ENCODE data around the gene LRRK1. TPM values are rescaled to one million over a fixed set of nuclear protein-coding genes. Genes with fewer than 3 reads are reported as not detected.
A peak's percentile ranks its signal among the peaks of the same experiment; 100 is the strongest.

LRRK1 gene
- total and polyA plus RNA-seq, 2 of the 13 experiments (the other 11 are each of a cell fraction or from before 2014, with no cell fraction given), result 0.13 to 1.2 TPM

- TF ChIP-seq ZNF557 (CRISPR knock-in tag; IDR thresholded peaks at IDR 0.05), result no peak
- TF ChIP-seq, protein P1, sequence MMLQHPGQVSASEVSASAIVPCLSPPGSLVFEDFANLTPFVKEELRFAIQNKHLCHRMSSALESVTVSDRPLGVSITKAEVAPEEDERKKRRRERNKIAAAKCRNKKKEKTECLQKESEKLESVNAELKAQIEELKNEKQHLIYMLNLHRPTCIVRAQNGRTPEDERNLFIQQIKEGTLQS (CRISPR knock-in tag; IDR thresholded peaks at IDR 0.05), result no peak
- no peak for TF ChIP-seq ZBTB8A (CRISPR knock-in tag; IDR thresholded peaks at IDR 0.05; ENCODE audit: borderline replicate concordance, low read depth)
- TF ChIP-seq KLF11 (CRISPR knock-in tag; IDR thresholded peaks at IDR 0.05), result peak; percentile 44; the same call in 1 of the 2 replicates
- TF ChIP-seq NONO (IDR thresholded peaks at IDR 0.05), result no peak
- peak; percentile 23; the same call in 1 of the 2 replicates for TF ChIP-seq NONO (CRISPR knock-in tag; conservative IDR thresholded peaks at IDR 0.05)
- TF ChIP-seq, protein P2, sequence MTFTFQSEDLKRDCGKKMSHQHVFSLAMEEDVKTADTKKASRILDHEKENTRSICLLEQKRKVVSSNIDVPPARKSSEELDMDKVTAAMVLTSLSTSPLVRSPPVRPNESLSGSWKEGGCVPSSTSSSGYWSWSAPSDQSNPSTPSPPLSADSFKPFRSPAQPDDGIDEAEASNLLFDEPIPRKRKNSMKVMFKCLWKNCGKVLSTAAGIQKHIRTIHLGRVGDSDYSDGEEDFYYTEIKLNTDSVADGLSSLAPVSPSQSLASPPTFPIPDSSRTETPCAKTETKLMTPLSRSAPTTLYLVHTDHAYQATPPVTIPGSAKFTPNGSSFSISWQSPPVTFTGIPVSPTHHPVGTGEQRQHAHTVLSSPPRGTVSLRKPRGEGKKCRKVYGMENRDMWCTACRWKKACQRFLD (CRISPR knock-in tag; IDR thresholded peaks at IDR 0.05; ENCODE audit: borderline replicate concordance), result no peak
- TF ChIP-seq, protein P3, sequence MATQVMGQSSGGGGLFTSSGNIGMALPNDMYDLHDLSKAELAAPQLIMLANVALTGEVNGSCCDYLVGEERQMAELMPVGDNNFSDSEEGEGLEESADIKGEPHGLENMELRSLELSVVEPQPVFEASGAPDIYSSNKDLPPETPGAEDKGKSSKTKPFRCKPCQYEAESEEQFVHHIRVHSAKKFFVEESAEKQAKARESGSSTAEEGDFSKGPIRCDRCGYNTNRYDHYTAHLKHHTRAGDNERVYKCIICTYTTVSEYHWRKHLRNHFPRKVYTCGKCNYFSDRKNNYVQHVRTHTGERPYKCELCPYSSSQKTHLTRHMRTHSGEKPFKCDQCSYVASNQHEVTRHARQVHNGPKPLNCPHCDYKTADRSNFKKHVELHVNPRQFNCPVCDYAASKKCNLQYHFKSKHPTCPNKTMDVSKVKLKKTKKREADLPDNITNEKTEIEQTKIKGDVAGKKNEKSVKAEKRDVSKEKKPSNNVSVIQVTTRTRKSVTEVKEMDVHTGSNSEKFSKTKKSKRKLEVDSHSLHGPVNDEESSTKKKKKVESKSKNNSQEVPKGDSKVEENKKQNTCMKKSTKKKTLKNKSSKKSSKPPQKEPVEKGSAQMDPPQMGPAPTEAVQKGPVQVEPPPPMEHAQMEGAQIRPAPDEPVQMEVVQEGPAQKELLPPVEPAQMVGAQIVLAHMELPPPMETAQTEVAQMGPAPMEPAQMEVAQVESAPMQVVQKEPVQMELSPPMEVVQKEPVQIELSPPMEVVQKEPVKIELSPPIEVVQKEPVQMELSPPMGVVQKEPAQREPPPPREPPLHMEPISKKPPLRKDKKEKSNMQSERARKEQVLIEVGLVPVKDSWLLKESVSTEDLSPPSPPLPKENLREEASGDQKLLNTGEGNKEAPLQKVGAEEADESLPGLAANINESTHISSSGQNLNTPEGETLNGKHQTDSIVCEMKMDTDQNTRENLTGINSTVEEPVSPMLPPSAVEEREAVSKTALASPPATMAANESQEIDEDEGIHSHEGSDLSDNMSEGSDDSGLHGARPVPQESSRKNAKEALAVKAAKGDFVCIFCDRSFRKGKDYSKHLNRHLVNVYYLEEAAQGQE (IDR thresholded peaks at IDR 0.05; ENCODE audit: borderline replicate concordance in 1 of 2, low read depth in 1 of 2, low read length in 2 of 2), result peak in 1 of 2 experiments; percentile 25; a peak in 1 of 4 replicates
- TF ChIP-seq POGZ (CRISPR knock-in tag; IDR thresholded peaks at IDR 0.05), result peak; percentile 64
- TF ChIP-seq TFDP1 (CRISPR knock-in tag; IDR thresholded peaks at IDR 0.05; ENCODE audit: borderline replicate concordance), result peak; percentile 63; the same call in 1 of the 2 replicates
- no peak for TF ChIP-seq ZNF225 (CRISPR knock-in tag; IDR thresholded peaks at IDR 0.05)
- no peak for TF ChIP-seq ZNF318 (CRISPR knock-in tag; IDR thresholded peaks at IDR 0.05)
- no peak for TF ChIP-seq TRIM24 (CRISPR knock-in tag; IDR thresholded peaks at IDR 0.05)
Observed at GRCh38 chr15:101091080-101092017, 172.2 kb downstream of the LRRK1 start (continued).
